Neural cell (in vitro differentiated cells): ENCODE measurements around the gene ARL14EPL. TPM values are rescaled to one million over a fixed set of nuclear protein-coding genes. Genes with fewer than 3 reads are reported as not detected.

Experiments used
- H2AFZ ChIP-seq: fragments of 200-600, 300-800 bp; sonication (generic), shearing (Covaris generic); 2 replicates; pipeline ENCODE4 v1.6.0; 2014; ENCODE audit warnings: low read depth, mild to moderate bottlenecking, antibody characterized with exemption, low read length, moderate library complexity
- H3F3A ChIP-seq: fragments of 200-600 bp; shearing (Covaris generic); 2 replicates; pipeline ENCODE4 v1.6.1; 2016; ENCODE audit warnings: mild to moderate bottlenecking, moderate library complexity, mixed read lengths, antibody characterized with exemption, low read length; ENCODE audit not compliant: insufficient read depth, poor library complexity, severe bottlenecking
- H3K27ac ChIP-seq: fragments of 200-600, 300-800 bp; sonication (generic), shearing (Covaris generic); 2 replicates; pipeline ENCODE4 v1.5.1; 2014; ENCODE audit warnings: mild to moderate bottlenecking, low read length, moderate library complexity
- H3K27me3 ChIP-seq: fragments of 300-800, 200-600 bp; sonication (generic), shearing (Covaris generic); 2 replicates; pipeline ENCODE4 v1.6.0; 2014; ENCODE audit warnings: mild to moderate bottlenecking, low read depth, low read length, moderate library complexity; ENCODE audit not compliant: insufficient read depth
- H3K36me3 ChIP-seq: fragments of 300-800, 200-600 bp; sonication (generic), shearing (Covaris generic); 2 replicates; pipeline ENCODE4 v1.5.1; 2014; ENCODE audit warnings: mild to moderate bottlenecking, antibody characterized with exemption, low read length, moderate library complexity; ENCODE audit not compliant: insufficient read depth
- H3K4me2 ChIP-seq: fragments of 300-800, 200-600 bp; sonication (generic), shearing (Covaris generic); 2 replicates; pipeline ENCODE4 v1.6.0; 2014; ENCODE audit warnings: mild to moderate bottlenecking, low read length
- H3K4me3 ChIP-seq: fragments of 300-800, 200-600 bp; sonication (generic), shearing (Covaris generic); 2 replicates; pipeline ENCODE4 v1.5.1; 2014; ENCODE audit warnings: mild to moderate bottlenecking, low read length, moderate library complexity
- H3K79me2 ChIP-seq: fragments of 200-600 bp; shearing (Covaris generic); replicated peaks from 2 replicates; pipeline ENCODE4 v1.6.0; 2014; ENCODE audit warnings: mild to moderate bottlenecking, low read length, moderate library complexity; ENCODE audit not compliant: insufficient read depth
- H3K9ac ChIP-seq: fragments of 300-800, 200-600 bp; sonication (generic), shearing (Covaris generic); 2 replicates; pipeline ENCODE4 v1.6.1; 2016; ENCODE audit warnings: mild to moderate bottlenecking, low read length, mixed read lengths
- H3K9me2 ChIP-seq: fragments of 200-600 bp; shearing (Covaris generic); 2 replicates; pipeline ENCODE4 v1.6.1; 2016; ENCODE audit warnings: mild to moderate bottlenecking, low read length, mixed read lengths; ENCODE audit not compliant: insufficient read depth
- H3K9me3 ChIP-seq: fragments of 200-600, 300-800 bp; sonication (generic), shearing (Covaris generic); 2 replicates; pipeline ENCODE4 v1.6.1; 2016; ENCODE audit warnings: mild to moderate bottlenecking, mixed run types, low read length, moderate library complexity, mixed read lengths
- H4K20me1 ChIP-seq: fragments of 200-600 bp; shearing (Covaris generic); 2 replicates; pipeline ENCODE4 v1.6.1; 2016; ENCODE audit warnings: mild to moderate bottlenecking, mixed run types; ENCODE audit not compliant: insufficient read depth
- CTCF ChIP-seq: fragments of 450-650 bp; IDR thresholded peaks from 2 replicates; pipeline ENCODE4 v1.5.1; 2014; ENCODE audit warnings: antibody characterized with exemption, mild to moderate bottlenecking, moderate library complexity; ENCODE audit not compliant: poor library complexity, severe bottlenecking
- EP300 ChIP-seq: fragments of 450-650 bp; conservative IDR thresholded peaks from 2 replicates; pipeline ENCODE4 v1.6.1; 2014; ENCODE audit warnings: antibody characterized with exemption, mild to moderate bottlenecking, moderate library complexity; ENCODE audit not compliant: poor library complexity, severe bottlenecking
- EZH2 ChIP-seq: fragments of 200-600, 300-800 bp; shearing (Covaris generic), sonication (generic); IDR thresholded peaks from 2 replicates; pipeline ENCODE4 v1.6.1; 2014; ENCODE audit warnings: antibody characterized with exemption, low read length, borderline replicate concordance, mild to moderate bottlenecking; ENCODE audit not compliant: insufficient read depth, poor library complexity, severe bottlenecking
- MXI1 ChIP-seq: fragments of 450-650 bp; conservative IDR thresholded peaks from 2 replicates; pipeline ENCODE4 v1.6.1; 2014; ENCODE audit warnings: antibody characterized with exemption, mild to moderate bottlenecking; ENCODE audit not compliant: poor library complexity, severe bottlenecking
- POLR2AphosphoS5 ChIP-seq: IDR thresholded peaks from 2 replicates; pipeline ENCODE4 v1.6.1; 2012
- RAD21 ChIP-seq: fragments of 450-650 bp; conservative IDR thresholded peaks from 2 replicates; pipeline ENCODE4 v1.6.1; 2014; ENCODE audit warnings: antibody characterized with exemption, mild to moderate bottlenecking, moderate library complexity
- REST ChIP-seq: IDR thresholded peaks from 2 replicates; pipeline ENCODE4 v1.6.1; 2012; ENCODE audit warnings: borderline replicate concordance
- SMC3 ChIP-seq: fragments of 450-650 bp; conservative IDR thresholded peaks from 2 replicates; pipeline ENCODE4 v1.6.1; 2014; ENCODE audit warnings: antibody characterized with exemption, mild to moderate bottlenecking, moderate library complexity; ENCODE audit not compliant: poor library complexity
- TAF1 ChIP-seq: IDR thresholded peaks from 2 replicates; pipeline ENCODE4 v1.6.1; 2012; ENCODE audit warnings: low read depth
- polyA plus RNA-seq: library from polyadenylated mRNA; depleted of rRNA; stranded (reverse); fragments of >200 nt; gene quantifications from 2 replicates; pipeline ENCODE4 v1.2.3, GENCODE V29; 2014

The ARL14EPL gene
- polyA plus RNA-seq, 1 donor from 2014 or later, result 0.24 TPM

DNA sequence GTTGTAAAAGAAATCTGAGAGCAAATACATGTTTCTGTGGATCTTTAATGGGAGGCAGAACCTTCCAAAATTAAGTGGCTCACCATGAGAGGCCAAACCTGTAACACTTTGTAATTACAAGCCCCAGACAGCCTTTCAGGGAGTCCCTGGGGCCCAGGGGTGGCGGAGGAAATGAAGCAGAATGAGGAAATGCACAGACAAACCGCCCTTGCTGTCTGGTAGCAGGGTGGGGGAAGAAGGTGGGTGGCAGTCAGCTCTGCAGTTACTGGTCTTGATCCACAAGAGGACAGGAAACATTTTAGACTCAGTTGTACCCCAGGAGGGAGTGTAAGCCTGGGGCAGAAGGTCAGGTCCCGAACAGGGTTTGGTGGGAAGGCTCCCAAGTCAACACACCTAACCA lies 6.5 kb downstream of the ARL14EPL start:
- no peaks in the 10 kb centered on the region for H4K20me1 ChIP-seq
- no peak overlapping the region for H3K27ac ChIP-seq
- H3K9me2 ChIP-seq, result no peaks in the 10 kb centered on the region
- no peak overlapping the region for H3K4me2 ChIP-seq
- H3K9ac ChIP-seq, result no peak overlapping the region
- no peaks in the 10 kb centered on the region for H3K36me3 ChIP-seq
- no peak overlapping the region for H2AFZ ChIP-seq
- no peaks in the 10 kb centered on the region for H3K9me3 ChIP-seq
- no peaks in the 10 kb centered on the region for H3K27me3 ChIP-seq
- no peaks in the 10 kb centered on the region for H3K79me2 ChIP-seq
- no peak overlapping the region for H3K4me3 ChIP-seq
- TF ChIP-seq EZH2 (no peak), RAD21 (no peak), CTCF (no peak), TAF1 (no peak), SMC3 (no peak), EP300 (no peak), POLR2AphosphoS5 (no peak), MXI1 (no peak), REST (no peak)
- no peaks in the 10 kb centered on the region for H3F3A ChIP-seq

GRCh38 chr5:116042375-116042774 lies 10.1 kb downstream of the ARL14EPL start:
- H3F3A ChIP-seq, result no peaks in the 10 kb centered on the region
- no peak overlapping the region for H2AFZ ChIP-seq
- no peaks in the 10 kb centered on the region for H4K20me1 ChIP-seq
- H3K9me2 ChIP-seq, result no peaks in the 10 kb centered on the region
- no peaks in the 10 kb centered on the region for H3K36me3 ChIP-seq
- H3K27me3 ChIP-seq, result no peaks in the 10 kb centered on the region
- H3K27ac ChIP-seq, result no peak overlapping the region
- TF ChIP-seq EP300, result no peak
- TF ChIP-seq REST, result no peak
- TF ChIP-seq RAD21, result no peak
- no peak for TF ChIP-seq CTCF
- TF ChIP-seq POLR2AphosphoS5, result no peak
- no peak for TF ChIP-seq MXI1
- TF ChIP-seq TAF1, result no peak
- no peak for TF ChIP-seq SMC3
- no peak for TF ChIP-seq EZH2
- H3K9ac ChIP-seq, result no peak overlapping the region
- no peak overlapping the region for H3K4me3 ChIP-seq
- H3K79me2 ChIP-seq, result no peaks in the 10 kb centered on the region
- no peak overlapping the region for H3K4me2 ChIP-seq
- no peaks in the 10 kb centered on the region for H3K9me3 ChIP-seq
